SK-N-MC (cell line): ENCODE data around the gene ETFA.

ENCODE experiments used
- DNase-seq: peaks from one replicate; pipeline ENCODE4 v3.0.0-alpha.2; 2011; ENCODE audit warnings: low read depth, low spot score
- H3K27ac ChIP-seq: fragments of 200-600 bp; sonication (generic); 2 replicates; pipeline ENCODE4 v1.5.1; 2016; ENCODE audit warnings: mixed run types
- H3K36me3 ChIP-seq: fragments of 200-600 bp; sonication (generic); 2 replicates; pipeline ENCODE4 v1.6.1; 2017; ENCODE audit warnings: antibody characterized with exemption, low read length, mixed read lengths; ENCODE audit not compliant: insufficient read depth
- H3K4me3 ChIP-seq: fragments of 200-600 bp; sonication (generic); 2 replicates; pipeline ENCODE4 v1.5.1; 2016
- H3K9ac ChIP-seq: fragments of 200-600 bp; sonication (generic); 2 replicates; pipeline ENCODE4 v1.8.0; 2017; ENCODE audit warnings: mixed run types, mixed read lengths; ENCODE audit not compliant: insufficient read length
- H3K9me3 ChIP-seq: fragments of 200-600 bp; sonication (generic); 2 replicates; pipeline ENCODE4 v1.6.1; 2017; ENCODE audit warnings: low read depth, mild to moderate bottlenecking, antibody characterized with exemption, low read length, moderate library complexity, mixed read lengths
- EZH2 ChIP-seq: fragments of 200-600 bp; sonication (generic); IDR thresholded peaks from one replicate; pipeline ENCODE4 v1.6.1; 2017; ENCODE audit warnings: antibody characterized with exemption
- FOXP2 ChIP-seq: optimal IDR thresholded peaks from 2 replicates; pipeline ENCODE3; 2011; ENCODE audit warnings: mild to moderate bottlenecking, moderate library complexity; ENCODE audit not compliant: insufficient read depth; ENCODE audit errors: extremely low read length, control extremely low read depth
- POLR2AphosphoS5 ChIP-seq: IDR thresholded peaks from 2 replicates; pipeline ENCODE4 v1.6.1; 2012; ENCODE audit warnings: mild to moderate bottlenecking, low read depth, low read length, borderline replicate concordance

The ETFA gene

GRCh38 chr15:76330080-76330680, 18.9 kb upstream of the ETFA start:
- DNase-seq = no peak
- no peak for TF ChIP-seq POLR2AphosphoS5
- TF ChIP-seq EZH2 = no peak
- TF ChIP-seq FOXP2 = no peak
- no peak overlapping the region for H3K4me3 ChIP-seq
- no peak overlapping the region for H3K27ac ChIP-seq
- H3K9me3 ChIP-seq = no peaks in the 10 kb centered on the region
- H3K9ac ChIP-seq = no peak overlapping the region
- H3K36me3 ChIP-seq = no peaks in the 10 kb centered on the region

GRCh38 chr15:76328958-76329357, 17.7 kb upstream of the ETFA start:
- H3K9ac ChIP-seq = no peak overlapping the region
- no peaks in the 10 kb centered on the region for H3K9me3 ChIP-seq
- TF ChIP-seq EZH2 = no peak
- no peak for TF ChIP-seq FOXP2
- no peak for TF ChIP-seq POLR2AphosphoS5
- H3K4me3 ChIP-seq = no peak overlapping the region
- H3K27ac ChIP-seq = no peak overlapping the region
- DNase-seq = no peak
- H3K36me3 ChIP-seq = no peaks in the 10 kb centered on the region

- Histone ChIP-seq H3K9ac (no peak overlapping the region), H3K9me3 (no peaks in the 10 kb centered on the region), H3K27ac (no peak overlapping the region), H3K36me3 (no peaks in the 10 kb centered on the region), H3K4me3 (no peak overlapping the region)
- TF ChIP-seq FOXP2 (no peak), EZH2 (no peak), POLR2AphosphoS5 (no peak)
- DNase-seq = no peak
Measured at GRCh38 chr15:76328106-76328696, 16.9 kb upstream of the ETFA start.

DNA sequence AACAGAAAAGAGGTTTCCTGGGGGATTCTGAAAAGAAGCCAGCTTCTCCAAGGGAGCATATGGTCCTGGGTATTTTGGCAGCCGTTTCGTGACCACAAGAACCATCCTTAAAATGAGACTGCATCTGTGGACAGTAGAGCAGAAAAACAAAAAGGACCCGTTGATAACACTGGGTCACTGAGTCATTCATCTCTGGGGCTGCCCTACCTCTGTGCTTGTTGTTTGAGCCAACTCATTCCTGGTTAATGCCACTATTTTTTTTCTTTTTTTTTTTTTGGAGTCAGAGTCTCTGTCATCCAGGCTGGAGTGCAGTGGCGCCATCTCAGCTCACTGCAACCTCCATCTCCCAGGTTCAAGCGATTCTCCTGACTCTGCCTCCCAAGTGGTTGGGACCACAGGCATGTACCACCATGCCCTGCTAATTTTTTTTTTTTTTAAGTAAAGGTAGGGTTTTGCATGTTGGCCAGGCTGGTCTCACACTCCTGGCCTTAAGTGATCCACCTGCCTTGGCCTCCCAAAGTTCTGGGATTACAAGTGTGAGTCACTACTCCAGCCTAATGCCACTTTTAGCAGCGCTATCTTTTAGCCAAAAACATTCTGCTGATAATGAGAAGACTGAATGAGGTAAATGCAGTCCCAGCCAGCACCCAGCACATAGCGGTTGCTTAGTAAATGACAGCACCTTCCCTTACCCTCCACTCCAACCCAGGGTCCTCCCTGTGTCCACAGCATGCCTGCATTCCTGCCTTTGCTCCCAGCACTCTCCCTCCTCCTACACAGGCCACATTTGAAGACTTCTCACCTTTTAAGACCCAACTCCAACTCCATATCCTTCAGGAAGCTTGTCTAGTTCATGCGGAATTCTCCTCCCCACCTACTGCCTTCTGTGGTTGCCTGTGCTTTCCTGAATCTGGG, 16.2 kb upstream of the ETFA start:
- TF ChIP-seq FOXP2 = no peak
- TF ChIP-seq POLR2AphosphoS5 = no peak
- Histone ChIP-seq H3K36me3 (no peaks in the 10 kb centered on the region), H3K4me3 (no peak overlapping the region), H3K27ac (no peak overlapping the region), H3K9ac (no peak overlapping the region), H3K9me3 (no peaks in the 10 kb centered on the region)
- DNase-seq = no peak

- Histone ChIP-seq H3K9me3 (no peaks in the 10 kb centered on the region), H3K4me3 (no peak overlapping the region), H3K27ac (no peak overlapping the region), H3K9ac (no peak overlapping the region), H3K36me3 (no peaks in the 10 kb centered on the region)
- DNase-seq = no peak
- TF ChIP-seq EZH2 (no peak), POLR2AphosphoS5 (no peak), FOXP2 (no peak)
Measured at GRCh38 chr15:76325704-76326103, 14.4 kb upstream of the ETFA start.

GRCh38 chr15:76324066-76324465, 12.8 kb upstream of the ETFA start:
- Histone ChIP-seq H3K4me3 (no peak overlapping the region), H3K9me3 (no peaks in the 10 kb centered on the region), H3K27ac (no peak overlapping the region), H3K9ac (no peak overlapping the region), H3K36me3 (no peaks in the 10 kb centered on the region)
- no peak for DNase-seq
- TF ChIP-seq EZH2 (no peak), FOXP2 (no peak), POLR2AphosphoS5 (no peak)

DNA sequence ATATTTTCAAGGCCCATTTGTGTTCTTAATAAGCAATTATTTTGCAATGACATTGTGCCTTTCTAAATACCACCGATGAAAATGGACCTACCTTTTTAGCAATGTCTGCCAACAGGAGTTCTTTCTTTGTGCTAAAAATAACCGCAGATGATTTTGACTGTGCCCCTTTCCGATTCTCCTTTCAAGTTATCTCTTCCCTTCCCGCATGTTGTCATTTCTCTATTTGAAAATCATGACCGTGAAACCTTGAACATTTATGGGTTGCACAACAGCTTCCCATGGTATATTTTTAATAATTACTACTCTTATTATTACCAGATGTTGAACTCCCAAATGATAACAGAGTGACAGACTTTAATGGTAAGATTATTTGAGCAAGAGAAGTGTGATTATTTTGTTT, 10.3 kb upstream of the ETFA start:
- H3K27ac ChIP-seq = no peak overlapping the region
- H3K4me3 ChIP-seq = peak overlapping the region; percentile 34
- no peak overlapping the region for H3K9ac ChIP-seq
- DNase-seq = peak; percentile 86
- TF ChIP-seq FOXP2 (no peak), POLR2AphosphoS5 (peak; percentile 66; the same call in 1 of the 2 replicates), EZH2 (no peak)
- no peaks in the 10 kb centered on the region for H3K36me3 ChIP-seq
- no peaks in the 10 kb centered on the region for H3K9me3 ChIP-seq

- Histone ChIP-seq H3K36me3 (no peaks in the 10 kb centered on the region), H3K9me3 (no peaks in the 10 kb centered on the region), H3K9ac (no peak overlapping the region), H3K27ac (no peak overlapping the region), H3K4me3 (peak overlapping the region; percentile 34)
- no peak for DNase-seq
- TF ChIP-seq EZH2 = no peak
- no peak for TF ChIP-seq FOXP2
- no peak for TF ChIP-seq POLR2AphosphoS5
Measured at GRCh38 chr15:76321171-76321570, 9.9 kb upstream of the ETFA start.

GRCh38 chr15:76320012-76320411, 8.7 kb upstream of the ETFA start:
- Histone ChIP-seq H3K9me3 (no peaks in the 10 kb centered on the region), H3K36me3 (no peaks in the 10 kb centered on the region), H3K9ac (no peak overlapping the region), H3K4me3 (no peak overlapping the region), H3K27ac (no peak overlapping the region)
- TF ChIP-seq FOXP2 (no peak), POLR2AphosphoS5 (no peak), EZH2 (no peak)
- no peak for DNase-seq
